ENCODE results near the gene SPINDOC. TPM values are rescaled to one million over a fixed set of nuclear protein-coding genes. Genes with fewer than 3 reads are reported as not detected.
A peak's percentile ranks its signal among the peaks of the same experiment; 100 is the strongest.

The SPINDOC gene
- total RNA-seq, 2 experiments from 2014 or later = 4.0 to 4.8 TPM

- no peaks in the 10 kb centered on the region for H3K27me3 ChIP-seq (ENCODE audit: control insufficient read depth in 1 of 2, insufficient read depth in 2 of 2, low read length in 2 of 2)
- peaks cover 38% of the 10 kb centered on the region for H3K36me3 Mint-ChIP-seq (ENCODE audit: low read depth)
- peak within 1 kb of the TSS; percentile 46 to 73 for H3K27ac ChIP-seq (ENCODE audit: low read depth in 1 of 2, low read length in 2 of 2)
- H3K4me3 Mint-ChIP-seq = peak within 1 kb of the TSS; percentile 94
- peak; percentile 99 to 100 (median 100) for DNase-seq
- CTCF ChIA-PET = interaction anchor here (1.8 to 5.5 kb wide), 8 partner anchors 31 to 162 kb away, joined by 4 to 43 read pairs (median 12); no protein-coding TSS in a partner anchor
- peaks cover 58% of the 10 kb centered on the region for H3K4me1 ChIP-seq (ENCODE audit: insufficient read depth, low read length)
- POLR2A ChIA-PET = interaction anchor here (0.5 to 3.1 kb wide), 39 partner anchors 9 to 1247 kb away, joined by 3 to 36 read pairs (median 4); partner anchors contain the start of genes FKBP2, NAA40, OTUB1 and PRDX5
- H3K9me3 ChIP-seq (ENCODE audit: control insufficient read depth in 1 of 2, insufficient read depth in 1 of 2, low read length in 2 of 2) = no peaks in the 10 kb centered on the region
- no peak for TF ChIP-seq CTCF (IDR thresholded peaks at IDR 0.05)
- H3K27ac Mint-ChIP-seq = peak within 1 kb of the TSS; percentile 84
- intact Hi-C loops (cut with DNase I, micrococcal nuclease) = loop anchor here (1.0 to 10.0 kb wide), 5 partner anchors 49 to 463 kb away; partner anchors contain the start of genes CATSPERZ (in 1 of the 2), COX8A (in 1 of the 2), NAA40 (in 1 of the 2) and OTUB1 (in 1 of the 2)
- peak; percentile 86 for ATAC-seq (ENCODE audit: poor library complexity)
- H3K9me3 Mint-ChIP-seq = no peaks in the 10 kb centered on the region
- peaks cover 59% of the 10 kb centered on the region for H3K4me1 Mint-ChIP-seq (ENCODE audit: low read depth)
- no peaks in the 10 kb centered on the region for H3K27me3 Mint-ChIP-seq
- H3K36me3 ChIP-seq (ENCODE audit: insufficient read depth, low read length) = peaks cover 24% of the 10 kb centered on the region
- H3K4me3 ChIP-seq (ENCODE audit: low read length) = peak within 1 kb of the TSS; percentile 93
These were observed 25.6 kb downstream of the SPINDOC start, which contains the start of gene MARK2 for GRCh38 chr11:63838678-63839507. MARK2 (plus strand) TSS chr11:63839110; CDS start chr11:63839507, 397 bp downstream.

- Histone ChIP-seq H3K4me3 (ENCODE audit: low read length) (peak overlapping the region; percentile 93), H3K4me1 (ENCODE audit: insufficient read depth, low read length) (peaks cover 66% of the 10 kb centered on the region), H3K27ac (ENCODE audit: low read depth in 1 of 2, low read length in 2 of 2) (peak overlapping the region; percentile 46 to 62), H3K36me3 (ENCODE audit: insufficient read depth, low read length) (peaks cover 30% of the 10 kb centered on the region), H3K27me3 (ENCODE audit: control insufficient read depth in 1 of 2, insufficient read depth in 2 of 2, low read length in 2 of 2) (no peaks in the 10 kb centered on the region), H3K9me3 (ENCODE audit: control insufficient read depth in 1 of 2, insufficient read depth in 1 of 2, low read length in 2 of 2) (no peaks in the 10 kb centered on the region)
- no peak for TF ChIP-seq CTCF (IDR thresholded peaks at IDR 0.05)
- intact Hi-C loops (cut with DNase I, micrococcal nuclease) = loop anchor here (1.0 to 10.0 kb wide), 7 partner anchors 27 to 463 kb away; partner anchors contain the start of genes CATSPERZ (in 1 of the 2), COX8A (in 1 of the 2), NAA40 (in 1 of the 2) and OTUB1 (in 1 of the 2)
- ATAC-seq (ENCODE audit: poor library complexity) (no peak), DNase-seq (peak in 6 of 14 experiments; percentile 5 to 58 (median 28))
- Mint-ChIP-seq H3K27me3 (no peaks in the 10 kb centered on the region), H3K36me3 (ENCODE audit: low read depth) (peaks cover 46% of the 10 kb centered on the region), H3K27ac (peak overlapping the region; percentile 70), H3K9me3 (no peaks in the 10 kb centered on the region), H3K4me1 (ENCODE audit: low read depth) (peaks cover 66% of the 10 kb centered on the region), H3K4me3 (peak overlapping the region; percentile 90)
- ChIA-PET POLR2A (interaction anchor here (0.6 to 2.3 kb wide), 12 partner anchors 23 to 1248 kb away, joined by 3 to 21 read pairs (median 4); partner anchors contain the start of genes RCOR2 and TUT1), CTCF (interaction anchor here (2.7 to 5.5 kb wide), 3 partner anchors 33 to 106 kb away, joined by 12 to 43 read pairs (median 36); no protein-coding TSS in a partner anchor)
These were observed 26.5 kb downstream of the SPINDOC start for GRCh38 chr11:63839508-63840355.
